GM12872 (cell line): Measurements from ENCODE around the gene SHROOM3.

Experiments
- TF ChIP-seq, protein P1 (sequence below): IDR thresholded peaks from 3 replicates; pipeline ENCODE4 v1.5.1; 2011; ENCODE audit warnings: low read depth, mild to moderate bottlenecking, low read length, moderate library complexity; ENCODE audit not compliant: insufficient read depth

SHROOM3 gene

DNA sequence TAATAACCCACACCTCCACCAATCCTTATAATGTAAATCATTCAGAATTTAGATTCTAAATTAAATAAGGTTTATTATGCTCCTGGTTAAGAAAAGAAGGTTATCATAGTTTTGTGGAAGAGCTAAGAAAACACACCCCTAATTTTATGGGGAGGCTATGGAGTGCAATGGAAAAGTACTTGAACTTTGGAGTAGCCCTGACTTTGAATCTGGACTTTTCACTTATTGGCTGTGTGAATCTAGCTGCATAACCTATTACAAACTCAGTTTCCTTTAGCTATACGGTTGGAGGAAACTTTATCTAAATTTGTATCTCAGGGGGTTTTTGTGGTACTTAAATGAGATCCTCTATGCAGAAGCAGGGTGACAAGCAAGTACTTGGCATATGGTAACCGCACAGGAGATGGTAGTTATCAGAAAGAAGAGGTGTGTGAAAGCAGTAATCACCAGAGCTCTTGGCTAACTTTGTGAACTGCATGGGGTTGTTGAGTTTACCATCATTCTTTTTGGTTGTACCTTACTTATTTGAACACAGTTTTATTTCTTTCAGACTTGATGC, 143.1 kb downstream of the SHROOM3 start:
- TF ChIP-seq, protein P1, sequence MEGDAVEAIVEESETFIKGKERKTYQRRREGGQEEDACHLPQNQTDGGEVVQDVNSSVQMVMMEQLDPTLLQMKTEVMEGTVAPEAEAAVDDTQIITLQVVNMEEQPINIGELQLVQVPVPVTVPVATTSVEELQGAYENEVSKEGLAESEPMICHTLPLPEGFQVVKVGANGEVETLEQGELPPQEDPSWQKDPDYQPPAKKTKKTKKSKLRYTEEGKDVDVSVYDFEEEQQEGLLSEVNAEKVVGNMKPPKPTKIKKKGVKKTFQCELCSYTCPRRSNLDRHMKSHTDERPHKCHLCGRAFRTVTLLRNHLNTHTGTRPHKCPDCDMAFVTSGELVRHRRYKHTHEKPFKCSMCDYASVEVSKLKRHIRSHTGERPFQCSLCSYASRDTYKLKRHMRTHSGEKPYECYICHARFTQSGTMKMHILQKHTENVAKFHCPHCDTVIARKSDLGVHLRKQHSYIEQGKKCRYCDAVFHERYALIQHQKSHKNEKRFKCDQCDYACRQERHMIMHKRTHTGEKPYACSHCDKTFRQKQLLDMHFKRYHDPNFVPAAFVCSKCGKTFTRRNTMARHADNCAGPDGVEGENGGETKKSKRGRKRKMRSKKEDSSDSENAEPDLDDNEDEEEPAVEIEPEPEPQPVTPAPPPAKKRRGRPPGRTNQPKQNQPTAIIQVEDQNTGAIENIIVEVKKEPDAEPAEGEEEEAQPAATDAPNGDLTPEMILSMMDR: no peak

DNA sequence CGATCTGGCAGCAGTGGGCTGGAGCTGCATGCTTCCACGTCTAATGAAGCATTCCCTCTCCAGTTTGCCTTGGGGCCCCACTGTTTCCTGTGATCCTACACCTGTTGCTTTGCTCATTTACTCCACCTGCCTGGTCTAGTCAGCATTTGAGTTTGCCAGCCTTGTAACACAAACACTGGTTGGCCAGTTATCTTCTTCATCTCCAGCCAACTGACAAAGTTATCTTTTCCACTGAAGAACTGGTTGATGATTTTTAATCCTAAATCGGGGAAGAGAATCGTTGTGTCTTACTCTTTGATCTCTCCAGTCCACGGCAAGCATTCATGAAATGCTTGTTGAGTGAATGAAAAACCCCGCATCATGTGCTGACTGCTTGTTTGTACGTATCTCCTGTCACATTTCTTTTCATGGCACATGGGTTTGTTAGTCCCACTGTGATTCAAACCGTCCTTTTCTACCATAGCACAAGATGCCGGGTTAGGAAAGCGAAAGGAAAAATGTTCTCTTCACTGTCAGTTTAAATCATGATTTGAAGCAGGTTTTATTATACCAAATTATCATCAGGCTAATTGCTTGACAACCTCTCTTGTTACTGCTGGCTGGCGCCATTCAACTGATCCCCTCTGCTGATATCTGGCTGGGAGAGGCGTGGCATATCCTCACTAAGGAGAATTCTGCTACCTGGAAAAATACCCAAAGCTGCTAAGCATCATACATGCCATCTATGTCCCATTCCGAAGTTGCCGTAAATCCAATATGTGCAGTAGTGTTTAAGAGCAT, 144.8 kb downstream of the SHROOM3 start:
- TF ChIP-seq, protein P1: no peak

DNA sequence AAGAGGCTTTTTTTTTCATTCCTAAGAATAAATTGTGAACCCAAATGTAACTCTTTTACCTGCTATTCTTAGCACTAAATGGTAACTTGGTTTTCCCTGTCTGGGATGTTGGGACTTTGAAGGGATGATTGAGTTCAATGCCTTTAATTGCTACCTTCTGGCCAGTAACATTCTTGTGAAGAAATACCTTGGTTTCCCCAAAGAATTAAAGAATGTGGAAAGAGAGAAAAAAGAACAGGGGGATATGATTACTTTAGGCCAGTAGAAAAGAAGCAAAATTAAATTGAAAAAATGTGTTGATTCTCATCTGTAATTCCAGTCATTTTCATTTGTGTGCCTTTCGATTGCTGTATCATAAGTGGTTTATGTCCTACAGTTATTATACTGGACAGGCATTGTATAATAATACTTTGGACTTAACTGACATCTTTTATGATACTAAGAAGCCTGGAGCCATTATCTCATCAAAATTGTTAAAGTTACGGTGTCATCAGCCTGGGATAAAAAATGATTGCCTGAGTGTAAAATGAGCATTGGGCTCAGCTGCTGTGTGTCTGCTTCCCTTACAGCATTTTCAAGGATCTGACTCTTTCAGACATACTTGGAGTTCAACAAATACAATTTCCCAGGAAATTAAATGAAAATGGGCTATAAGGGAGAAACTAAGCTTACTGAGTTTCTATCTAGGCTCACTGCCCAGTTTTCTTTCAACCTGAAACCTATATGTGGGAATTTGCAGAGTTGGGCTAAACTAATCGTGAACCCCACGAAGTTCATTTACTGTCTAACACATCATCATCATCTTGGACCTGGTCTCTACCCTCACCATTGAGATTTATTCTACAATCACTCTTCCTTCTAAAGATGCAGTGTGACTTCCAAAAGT, 146.3 kb downstream of the SHROOM3 start:
- TF ChIP-seq, protein P1: no peak

DNA sequence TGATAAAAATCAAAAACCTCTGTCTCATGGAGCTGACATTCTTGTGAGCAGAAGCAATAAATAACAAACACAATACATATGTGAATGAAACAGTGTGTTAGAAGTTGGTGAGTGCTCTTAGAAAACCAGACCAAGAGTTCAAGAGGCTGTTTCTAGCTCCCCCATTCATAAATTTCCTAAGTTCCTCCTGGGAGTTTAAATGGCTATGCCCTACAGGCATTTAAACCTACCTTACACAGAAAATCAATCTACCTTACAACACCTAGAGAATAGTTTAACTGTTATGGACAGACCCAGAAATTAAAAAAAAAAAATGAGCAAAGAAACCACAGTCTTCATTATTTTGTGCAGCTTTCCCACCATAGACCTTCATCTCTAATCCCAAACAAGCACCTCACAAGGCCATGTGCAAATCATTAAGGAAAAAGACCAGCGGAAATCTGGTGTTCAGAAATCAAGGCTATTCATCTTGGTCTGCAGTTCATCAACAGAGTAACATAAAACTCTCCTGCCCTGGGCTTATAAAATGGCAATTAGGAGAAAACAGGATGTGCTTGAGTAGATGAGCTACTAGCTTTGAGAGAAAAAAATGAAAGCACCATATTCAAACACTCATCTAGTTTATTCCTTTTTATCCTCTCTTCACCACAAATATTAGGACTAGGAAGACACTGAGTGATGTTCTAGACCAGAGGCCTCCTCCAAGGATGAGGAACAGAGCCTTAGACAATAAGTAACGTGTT, 147.2 kb downstream of the SHROOM3 start:
- TF ChIP-seq, protein P1: no peak

DNA sequence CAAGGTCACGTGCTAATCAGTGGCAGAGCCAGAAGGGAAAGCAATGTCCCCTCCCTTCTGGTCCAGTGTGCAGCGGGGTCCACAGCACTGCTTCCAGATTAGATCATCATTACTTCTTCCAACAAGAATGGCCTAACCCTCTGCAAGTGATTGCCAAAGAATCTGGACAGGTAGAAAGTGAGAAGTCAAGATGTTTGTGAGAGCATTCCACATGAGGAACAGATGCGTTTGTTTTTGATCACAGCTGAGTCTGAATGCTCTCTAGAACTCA, 147.7 kb downstream of the SHROOM3 start:
- TF ChIP-seq, protein P1: no peak

DNA sequence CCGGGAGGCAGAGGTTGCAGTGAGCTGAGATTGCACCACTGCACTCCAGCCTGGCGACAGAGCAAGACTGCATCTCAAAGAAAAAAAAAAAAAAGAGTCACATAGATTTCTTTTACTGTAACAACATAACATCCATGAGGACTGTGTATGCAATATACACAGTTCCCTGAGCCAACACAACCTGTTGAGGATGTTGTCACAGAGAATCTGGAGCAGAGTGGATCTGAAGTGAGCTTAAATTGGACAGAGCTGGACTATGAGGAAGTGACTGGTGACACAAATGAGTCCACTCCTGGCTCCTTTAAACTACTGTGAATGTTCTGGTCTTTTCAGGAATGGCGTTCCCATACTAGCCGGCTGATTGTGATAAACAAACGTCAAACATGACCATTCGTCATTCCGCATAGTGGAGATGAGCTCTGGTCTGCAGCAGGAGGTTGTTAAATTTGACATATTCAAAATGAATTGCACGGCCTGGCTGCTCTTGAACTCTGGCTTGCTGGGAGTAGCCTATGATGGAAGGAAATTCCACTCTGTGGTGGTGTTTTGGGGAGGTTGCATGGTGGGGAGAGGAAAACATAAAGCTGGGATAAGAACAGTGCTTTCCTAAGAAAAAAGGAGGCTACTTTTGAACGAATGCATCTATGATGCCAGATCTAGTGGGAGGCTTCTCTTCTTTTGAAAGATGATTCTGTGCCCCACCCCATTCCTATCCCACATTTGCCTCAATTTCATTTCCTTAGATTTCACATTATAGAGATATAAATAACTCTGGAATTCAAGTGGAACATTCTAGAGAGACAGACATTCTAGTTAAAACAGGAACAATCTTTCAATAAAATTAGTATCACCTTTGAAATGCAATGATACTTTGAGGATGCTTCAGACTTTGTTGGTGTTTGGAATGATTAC, 149.5 kb downstream of the SHROOM3 start:
- TF ChIP-seq, protein P1: no peak
